ENCODE measurements around the gene RACGAP1.

The RACGAP1 gene

GRCh38 chr12:49939307-49939706, 86.0 kb downstream of the RACGAP1 start:
- DNase-seq: no peak
